OCI-LY3 (cell line): ENCODE results near the gene ASF1B.

Experiments
- CTCF ChIP-seq: fragments of 200-600, 300-600 bp; sonication (generic); IDR thresholded peaks from 2 replicates; pipeline ENCODE4 v1.5.1; 2014; ENCODE audit warnings: antibody characterized with exemption, low read length, low read depth
- EZH2phosphoT487 ChIP-seq: fragments of 200-600 bp; shearing (Covaris generic); IDR thresholded peaks from 2 replicates; pipeline ENCODE4 v1.6.1; 2018; ENCODE audit warnings: antibody characterized with exemption, mixed run types, low read depth

- TF ChIP-seq CTCF, result no peak
- TF ChIP-seq EZH2phosphoT487, result no peak
Observed at GRCh38 chr19:14117668-14118164, 18.7 kb downstream of the ASF1B start, which contains the start of gene PRKACA.
